ENCODE results near the gene PSME1. TPM values are rescaled to one million over a fixed set of nuclear protein-coding genes. Genes with fewer than 3 reads are reported as not detected.
A peak's percentile ranks its signal among the peaks of the same experiment; 100 is the strongest.
"Not testable (repeated sequence)": the region's sequence is repeated elsewhere in the genome, so short reads cannot be mapped to it uniquely, and the experiment has no call there.

PSME1 gene
- total RNA-seq, 2 donors from 2014 or later = 196 to 249 TPM

DNA sequence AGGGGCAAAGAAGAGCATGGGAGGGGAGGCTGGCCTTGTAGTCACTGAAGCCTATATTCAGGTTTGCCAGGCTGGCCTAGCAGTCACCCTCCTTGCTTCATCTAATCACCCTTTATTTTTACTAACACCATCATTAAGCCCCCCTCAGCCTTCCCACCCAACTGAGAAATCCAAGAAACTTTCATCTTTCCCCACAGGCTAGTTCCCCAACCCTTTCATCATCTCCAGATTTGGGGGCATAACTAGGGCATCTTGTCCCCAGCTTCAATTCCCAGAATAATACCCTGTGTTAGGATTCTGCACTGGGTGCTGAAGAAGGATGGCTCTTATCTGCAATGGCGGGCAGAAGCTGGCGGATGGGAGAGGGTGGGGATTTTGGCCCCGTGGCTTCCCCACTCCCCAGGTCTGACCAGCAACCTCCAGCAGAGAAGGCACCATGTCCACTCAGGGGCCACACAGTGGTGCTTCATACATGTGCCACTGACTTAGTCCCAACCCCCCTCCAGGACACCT is 35.0 kb upstream of the PSME1 start:
- intact Hi-C loops (cut with DNase I, micrococcal nuclease) = no loop called here
- ATAC-seq (no peak), DNase-seq (no peak)

DNA sequence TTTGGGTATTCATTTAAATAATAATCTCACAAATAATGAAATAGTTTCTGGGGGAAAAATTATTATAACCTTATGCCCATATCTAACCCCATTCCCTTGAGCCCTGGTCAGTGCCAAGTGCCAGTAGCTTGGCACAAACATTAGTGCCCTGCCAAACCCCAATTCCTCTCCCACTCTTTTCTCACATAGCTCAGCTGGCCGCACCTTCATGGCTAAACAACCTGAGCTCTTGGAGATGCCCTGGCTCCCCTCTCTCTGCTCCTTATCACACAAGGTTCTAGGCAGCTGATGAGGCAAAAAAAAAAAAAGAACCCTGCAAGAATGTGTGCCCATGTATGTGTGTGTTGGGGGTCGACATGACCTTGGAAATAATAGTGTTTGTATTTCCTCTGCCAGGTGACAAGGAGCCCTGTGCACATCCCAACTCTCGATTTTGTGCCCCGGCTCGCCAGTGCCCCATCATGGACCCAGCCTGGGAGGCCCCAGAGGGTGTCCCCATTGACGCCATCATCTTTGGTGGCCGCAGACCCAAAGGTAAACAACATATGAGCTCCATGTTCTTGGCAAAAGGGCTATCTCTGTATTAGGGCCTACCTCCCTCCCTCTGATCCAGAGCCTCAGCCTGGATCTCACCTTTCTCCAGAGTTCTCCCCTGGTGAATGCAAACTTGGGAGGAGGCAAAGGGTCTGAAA is 33.5 kb upstream of the PSME1 start:
- DNase-seq = no peak

DNA sequence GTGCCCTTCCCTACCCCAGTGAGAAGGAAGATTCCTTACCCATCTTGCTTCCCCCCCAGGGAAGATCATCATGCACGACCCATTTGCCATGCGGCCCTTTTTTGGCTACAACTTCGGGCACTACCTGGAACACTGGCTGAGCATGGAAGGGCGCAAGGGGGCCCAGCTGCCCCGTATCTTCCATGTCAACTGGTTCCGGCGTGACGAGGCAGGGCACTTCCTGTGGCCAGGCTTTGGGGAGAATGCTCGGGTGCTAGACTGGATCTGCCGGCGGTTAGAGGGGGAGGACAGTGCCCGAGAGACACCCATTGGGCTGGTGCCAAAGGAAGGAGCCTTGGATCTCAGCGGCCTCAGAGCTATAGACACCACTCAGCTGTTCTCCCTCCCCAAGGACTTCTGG is 32.5 kb upstream of the PSME1 start:
- intact Hi-C loops (cut with DNase I, micrococcal nuclease) = no loop called here
- no peak for DNase-seq
- no peak for ATAC-seq

More for the DNA sequence above, 33.5 kb upstream of the PSME1 start:
- intact Hi-C loops (cut with DNase I, micrococcal nuclease) = no loop called here
- no peak for ATAC-seq

DNA sequence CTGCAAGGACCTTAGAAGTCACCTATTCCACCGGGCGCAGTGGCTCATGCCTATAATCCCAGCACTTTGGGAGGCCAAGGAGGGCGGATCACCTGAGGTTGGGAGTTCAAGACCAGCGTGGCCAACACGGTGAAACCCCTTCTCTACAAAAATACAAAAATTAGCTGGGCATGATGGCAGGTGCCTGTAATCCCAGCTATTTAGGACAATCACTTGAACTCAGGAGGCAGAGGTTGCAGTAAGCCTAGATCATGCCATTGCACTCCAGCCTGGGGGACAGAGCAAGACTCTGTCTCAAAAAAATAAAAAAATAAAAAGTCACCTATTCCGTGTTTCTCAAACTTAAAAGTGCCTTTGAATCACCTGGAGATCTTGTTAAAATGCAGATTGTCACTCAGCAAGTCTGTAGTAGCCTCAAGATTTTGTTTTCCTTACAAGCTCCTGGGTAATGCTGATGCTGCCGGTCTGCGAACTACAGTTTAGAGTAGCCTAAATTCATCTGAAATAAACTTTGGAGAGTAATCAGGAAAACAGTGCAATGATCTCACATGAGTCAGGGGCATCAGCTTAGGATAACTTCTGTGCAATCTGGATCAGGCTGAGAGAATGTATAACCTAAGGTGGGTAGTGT is 30.3 kb upstream of the PSME1 start:
- ATAC-seq; intact Hi-C loops (cut with DNase I, micrococcal nuclease); DNase-seq: not testable (repeated sequence)

DNA sequence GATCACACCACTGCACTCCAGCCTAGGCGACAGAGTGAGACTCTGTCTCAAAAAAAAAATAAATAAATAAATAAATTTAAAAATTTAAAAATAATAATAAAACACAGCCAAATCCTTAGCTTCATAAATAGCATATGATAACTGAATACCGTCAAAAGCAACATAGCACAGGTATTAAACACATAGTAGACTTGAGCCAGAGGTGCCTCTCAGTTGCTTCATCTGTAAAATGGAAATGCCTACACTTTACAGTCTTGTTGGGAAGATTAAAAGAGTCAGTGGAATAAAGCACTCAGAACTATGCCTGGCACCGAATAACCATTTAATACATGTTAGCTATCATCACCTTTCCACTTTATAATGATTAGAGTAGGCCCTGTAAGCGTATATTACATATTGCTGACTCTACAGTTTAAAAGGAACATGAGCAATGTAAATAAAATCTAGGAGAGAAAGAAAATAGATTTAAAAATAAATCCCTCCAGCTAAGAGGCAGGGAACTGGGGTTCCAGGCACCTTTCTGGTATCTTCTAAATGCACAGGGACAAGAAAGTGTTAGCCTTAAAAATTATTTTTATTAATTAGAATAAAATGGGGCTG is 29.2 kb upstream of the PSME1 start:
- intact Hi-C loops (cut with DNase I, micrococcal nuclease) = no loop called here
- no peak for ATAC-seq
- no peak for DNase-seq

DNA sequence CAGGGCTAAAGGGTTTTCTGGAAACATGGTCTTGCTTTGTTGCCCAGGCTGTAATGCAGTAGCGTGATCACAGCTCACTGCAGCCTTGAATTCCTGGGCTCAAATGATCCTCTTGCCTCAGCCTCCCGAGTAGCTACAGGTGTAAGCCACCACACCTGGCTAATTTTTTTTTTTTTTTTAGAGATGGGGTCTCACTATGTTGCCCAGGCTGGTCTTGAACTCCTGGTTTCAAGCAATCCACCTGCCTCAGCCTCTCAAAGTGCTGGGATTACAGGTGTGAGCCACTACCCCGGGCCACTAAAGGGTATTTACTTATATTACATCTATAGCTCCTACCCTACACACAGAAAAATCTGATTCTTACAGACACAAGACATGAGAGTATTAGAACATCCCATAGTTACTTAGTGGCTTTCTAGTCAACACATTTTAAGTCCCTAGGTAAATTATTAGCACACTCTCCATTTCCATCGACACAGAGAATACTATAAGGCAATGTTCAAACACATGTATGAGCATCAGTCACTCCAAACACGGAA is 27.6 kb upstream of the PSME1 start:
- DNase-seq = no peak
- no peak for ATAC-seq
- intact Hi-C loops (cut with DNase I, micrococcal nuclease) = no loop called here

DNA sequence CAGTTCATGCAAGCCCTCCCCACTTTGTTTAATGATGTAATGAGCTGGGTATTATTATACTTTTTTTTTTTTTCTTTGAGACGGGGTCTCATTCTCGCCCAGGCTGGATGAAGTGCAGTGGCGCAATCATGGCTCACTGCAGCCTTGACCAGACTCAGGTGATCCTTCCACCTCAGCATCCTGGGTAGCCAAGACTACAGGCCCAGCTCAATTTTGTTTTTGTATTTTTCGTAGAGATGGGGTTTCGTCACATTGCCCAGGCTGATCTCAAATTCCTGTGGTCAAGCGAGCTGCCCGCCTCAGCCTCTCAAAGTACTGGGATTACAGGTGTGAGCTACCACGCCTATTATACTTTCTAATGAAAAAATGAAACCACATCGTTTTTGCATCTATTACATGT is 25.9 kb upstream of the PSME1 start:
- no peak for ATAC-seq

DNA sequence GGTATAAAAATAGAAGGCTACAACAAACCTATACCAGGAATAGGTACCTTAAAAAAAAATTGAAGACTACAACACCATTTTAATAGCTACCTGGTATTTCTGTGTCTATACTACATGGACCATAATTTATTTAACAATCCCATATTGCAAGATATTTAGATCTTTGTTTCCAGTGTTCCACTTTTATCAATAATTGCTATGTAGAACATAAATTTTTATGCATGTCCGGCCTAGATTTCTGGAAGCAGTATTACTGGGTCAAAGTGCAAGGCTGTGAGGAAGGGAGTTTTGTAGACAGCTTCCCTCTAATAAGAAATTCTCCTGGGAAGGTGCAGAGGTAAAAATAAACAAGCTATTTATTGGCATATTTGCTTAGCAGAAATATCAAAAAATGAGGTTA is 25.5 kb upstream of the PSME1 start:
- DNase-seq = no peak
- intact Hi-C loops (cut with DNase I, micrococcal nuclease) = no loop called here
- no peak for ATAC-seq

More for the DNA sequence above, 25.9 kb upstream of the PSME1 start:
- DNase-seq = no peak
- intact Hi-C loops (cut with DNase I, micrococcal nuclease) = no loop called here

DNA sequence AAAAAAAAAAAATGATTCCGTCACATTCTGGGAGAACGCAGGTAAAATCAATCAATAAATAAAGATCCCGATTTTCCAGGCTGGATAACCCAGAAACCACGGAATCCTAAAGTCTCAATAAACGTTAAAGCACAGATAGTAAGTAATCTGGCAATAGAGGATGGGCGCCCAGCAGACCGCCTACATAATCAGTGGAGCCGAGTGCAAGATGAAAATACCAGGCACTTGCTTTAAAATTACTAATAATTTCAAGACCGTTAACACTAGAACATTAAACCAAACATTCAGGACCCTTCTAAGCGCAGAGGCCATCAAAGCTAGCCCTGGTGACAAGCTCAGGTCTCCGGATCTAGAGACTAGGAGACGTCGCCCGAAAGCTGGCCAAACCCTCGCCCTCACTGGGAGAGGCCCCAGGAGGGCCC is 22.6 kb upstream of the PSME1 start:
- no peak for DNase-seq
- intact Hi-C loops (cut with DNase I, micrococcal nuclease) = no loop called here
- ATAC-seq = no peak

DNA sequence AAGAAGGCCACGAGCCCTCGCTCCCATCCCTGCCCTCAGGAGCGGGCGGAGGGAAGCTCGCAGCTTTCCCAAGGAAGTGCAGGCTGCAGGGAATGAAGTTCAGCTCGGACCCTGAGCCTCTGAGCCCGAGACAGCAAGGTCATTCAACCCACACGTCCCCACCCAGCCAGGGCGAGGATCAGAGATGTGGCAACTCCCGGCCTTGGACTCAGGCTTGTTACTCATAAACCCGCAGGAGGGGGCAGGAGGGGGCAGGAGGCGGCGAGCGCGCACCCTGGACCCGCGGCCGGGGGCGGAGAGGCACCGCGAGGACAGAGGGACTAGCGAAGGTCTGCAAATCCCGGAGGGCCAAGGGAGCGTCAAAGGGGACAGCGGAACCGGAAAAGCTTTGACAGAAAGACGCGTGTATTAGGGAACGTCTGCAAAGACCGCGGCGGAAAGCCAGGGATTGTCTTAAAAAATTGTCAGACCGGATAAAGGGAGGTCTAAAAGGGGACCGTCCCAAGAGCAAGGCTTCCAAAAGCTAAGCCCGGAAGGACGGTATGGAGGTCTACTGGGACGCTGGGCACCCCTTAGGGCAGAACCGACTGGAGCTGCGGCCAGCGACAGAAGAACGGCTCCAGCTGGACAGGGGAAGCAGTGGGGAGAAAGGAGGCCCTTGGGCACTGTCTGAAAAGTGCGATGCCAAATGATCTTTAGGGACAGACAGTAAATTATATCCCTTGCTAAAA is 22.0 kb upstream of the PSME1 start:
- intact Hi-C loops (cut with DNase I, micrococcal nuclease) = no loop called here
- ATAC-seq (peak; percentile 67), DNase-seq (peak; percentile 90 to 94)

DNA sequence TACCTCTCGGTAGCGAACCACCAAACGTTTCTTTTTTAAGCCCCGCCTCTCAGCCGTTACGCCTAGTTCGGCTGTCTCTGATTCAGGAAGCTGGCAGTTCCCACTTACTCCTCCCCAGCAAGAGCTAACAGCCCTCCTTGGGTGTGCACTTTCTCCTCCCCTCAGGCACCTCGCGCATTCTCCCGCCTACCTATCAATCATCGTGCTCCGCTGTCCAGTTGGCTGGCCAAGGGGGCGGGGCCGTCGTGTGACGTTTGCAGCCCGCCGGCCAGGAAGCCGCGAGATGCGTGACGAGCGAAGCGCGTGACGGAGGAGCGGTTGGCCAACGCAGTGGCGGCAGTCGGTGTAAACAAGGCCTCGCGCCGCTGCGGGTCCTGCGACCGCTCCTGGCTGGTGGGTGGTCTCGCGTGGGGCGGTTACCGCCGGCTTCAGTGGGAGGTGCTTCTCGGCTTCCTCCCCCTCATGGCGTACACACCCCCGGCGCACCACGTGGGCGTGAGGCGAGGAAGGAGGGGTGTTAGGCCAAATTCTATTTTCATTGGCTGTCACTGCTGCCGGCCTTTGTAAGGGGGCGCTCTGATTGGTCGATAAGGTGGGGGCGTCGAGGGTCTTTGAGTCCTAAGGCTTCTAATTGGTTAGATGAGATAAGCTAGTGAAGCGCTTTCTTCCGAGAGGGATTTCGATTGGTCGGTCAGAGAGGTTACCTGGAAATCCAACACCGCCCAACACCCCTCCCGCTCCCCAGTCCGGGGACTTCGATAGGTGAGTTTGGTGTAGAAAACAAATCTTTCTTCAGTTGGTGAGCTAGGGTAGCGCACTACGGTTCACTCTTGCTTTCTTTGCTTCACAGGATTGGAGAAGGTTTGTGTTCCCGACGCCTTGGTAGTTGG is 21.2 kb upstream of the PSME1 start, which contains the start of the genes DCAF11 and NRL:
DCAF11 (plus strand) TSS at position 246 of the 890 bp plus-strand sequence. CDS start 818 bp downstream, outside the sequence.
NRL (minus strand) TSS at position 418 of the 890 bp plus-strand sequence. CDS start 32,101 bp downstream, outside the sequence.
- intact Hi-C loops (cut with DNase I, micrococcal nuclease) = no loop called here
- ATAC-seq = peak; percentile 80
- peak; percentile 98 to 100 for DNase-seq

DNA sequence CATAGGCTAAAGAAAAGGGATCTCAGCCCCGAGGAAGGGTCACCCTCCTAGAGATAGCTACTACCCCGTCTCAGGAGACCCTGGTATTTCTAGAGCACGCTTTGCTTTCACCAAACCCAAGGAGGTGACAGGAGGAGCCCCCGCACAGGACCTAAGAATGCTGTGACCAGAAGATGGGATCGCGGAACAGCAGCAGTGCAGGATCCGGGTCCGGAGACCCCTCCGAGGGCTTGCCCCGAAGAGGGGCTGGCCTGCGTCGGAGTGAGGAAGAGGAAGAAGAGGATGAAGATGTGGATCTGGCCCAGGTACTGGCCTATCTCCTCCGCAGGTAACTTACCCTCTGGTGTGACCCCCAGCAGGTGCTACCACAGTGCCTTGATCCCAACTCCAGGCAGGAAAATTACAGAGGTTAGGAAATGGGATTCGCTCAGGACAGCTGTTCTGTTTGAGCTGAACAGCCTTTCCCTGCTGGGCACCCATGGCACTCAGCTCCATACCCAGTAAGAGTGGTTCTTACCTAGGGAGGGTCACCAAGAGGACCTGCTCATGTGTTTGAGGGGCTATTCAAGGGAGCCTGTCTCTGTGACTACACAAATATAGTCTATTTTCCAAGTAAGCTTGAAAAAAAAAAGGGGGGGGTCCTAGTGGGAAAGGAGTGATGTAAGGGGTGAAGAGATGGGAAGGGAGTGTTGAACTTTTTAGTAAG is 20.4 kb upstream of the PSME1 start:
- intact Hi-C loops (cut with DNase I, micrococcal nuclease) = no loop called here
- DNase-seq (peak in 1 of 2 donors; percentile 31), ATAC-seq (no peak)

DNA sequence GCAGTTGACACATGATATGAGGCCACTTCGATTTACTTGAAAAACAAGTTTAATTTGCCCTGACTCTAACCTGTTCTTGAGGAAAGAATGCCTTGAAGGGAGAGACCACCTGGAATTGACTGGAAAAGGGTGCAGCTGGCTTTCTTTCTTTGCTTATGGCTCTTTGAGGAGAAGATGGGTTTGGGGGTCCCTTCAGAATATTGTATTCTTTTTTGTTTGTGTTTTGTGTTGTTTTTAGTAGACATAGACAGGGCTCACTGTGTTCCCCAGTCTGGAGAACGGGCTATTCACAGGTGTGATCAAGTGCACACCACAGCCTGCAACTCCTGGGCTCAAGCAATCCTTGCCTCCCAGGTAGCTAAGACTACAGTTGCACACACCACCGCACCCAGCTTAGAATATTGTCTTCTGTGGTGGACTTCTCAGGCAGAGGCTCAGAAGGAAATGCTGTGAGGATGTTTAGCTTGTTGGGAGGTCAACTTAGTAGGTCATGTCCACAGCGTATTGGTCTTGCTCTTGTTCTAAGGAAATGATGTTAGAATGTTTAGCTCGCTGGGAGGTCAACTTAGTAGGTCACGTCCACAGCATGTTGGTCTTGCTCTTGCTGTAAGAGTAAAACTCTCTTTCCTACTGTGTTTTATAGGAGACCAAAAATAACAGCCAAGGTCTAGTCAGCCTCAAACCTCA is 19.7 kb upstream of the PSME1 start:
- DNase-seq (no peak), ATAC-seq (no peak)

DNA sequence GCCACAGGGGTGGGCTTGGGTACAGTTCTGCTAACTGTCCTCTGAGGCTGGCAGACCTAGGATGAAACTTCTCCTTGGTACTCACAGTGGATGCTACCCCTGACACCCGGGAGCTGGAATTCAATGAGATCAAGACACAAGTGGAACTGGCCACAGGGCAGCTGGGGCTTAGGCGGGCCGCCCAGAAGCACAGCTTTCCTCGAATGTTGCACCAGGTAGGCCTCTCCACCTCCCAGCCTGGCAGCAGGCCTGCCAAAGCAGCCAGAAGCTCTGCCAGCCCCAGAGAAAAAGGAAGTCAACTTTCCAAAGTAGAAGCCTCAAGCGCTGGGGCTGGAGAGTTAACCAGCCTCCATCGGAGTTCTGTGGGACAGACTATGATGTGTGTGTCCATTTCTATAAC is 18.8 kb upstream of the PSME1 start:
- no peak for ATAC-seq
- no peak for DNase-seq
- intact Hi-C loops (cut with DNase I, micrococcal nuclease) = no loop called here

More for the DNA sequence above, 19.7 kb upstream of the PSME1 start:
- intact Hi-C loops (cut with DNase I, micrococcal nuclease) = no loop called here

DNA sequence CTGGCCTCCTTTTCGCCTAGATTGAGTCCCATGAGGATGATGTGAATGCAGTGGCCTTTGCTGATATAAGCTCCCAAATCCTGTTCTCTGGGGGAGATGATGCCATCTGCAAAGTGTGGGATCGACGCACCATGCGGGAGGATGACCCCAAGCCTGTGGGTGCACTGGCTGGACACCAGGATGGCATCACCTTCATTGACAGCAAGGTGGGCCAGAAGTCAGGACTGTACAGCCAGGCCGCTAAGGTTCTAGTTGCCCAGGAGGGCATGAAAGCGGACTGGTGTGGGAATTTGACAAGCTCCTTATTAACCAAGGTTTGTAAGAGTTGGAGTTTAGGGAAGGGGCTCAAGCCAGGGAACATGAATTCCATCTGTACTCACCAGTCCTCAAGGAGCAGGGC is 16.3 kb upstream of the PSME1 start:
- intact Hi-C loops (cut with DNase I, micrococcal nuclease) = no loop called here
- DNase-seq (no peak), ATAC-seq (no peak)

DNA sequence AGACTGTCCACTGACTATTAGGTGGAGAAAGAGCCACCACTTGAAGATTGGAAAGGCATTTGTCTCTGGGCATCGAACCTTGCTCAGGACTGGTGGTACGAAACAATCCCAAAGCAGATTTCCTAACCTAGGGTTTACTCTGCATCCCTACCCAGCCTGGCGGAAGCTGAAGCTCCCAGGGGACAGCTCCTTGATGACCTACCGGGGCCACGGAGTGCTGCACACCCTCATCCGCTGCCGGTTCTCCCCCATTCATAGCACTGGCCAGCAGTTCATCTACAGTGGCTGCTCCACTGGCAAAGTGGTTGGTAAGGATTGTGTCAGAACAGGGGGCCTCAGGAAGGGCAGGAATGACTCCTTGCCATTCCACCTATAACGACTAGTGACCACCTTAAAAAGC is 14.8 kb upstream of the PSME1 start:
- DNase-seq = no peak
- intact Hi-C loops (cut with DNase I, micrococcal nuclease) = no loop called here
- no peak for ATAC-seq

DNA sequence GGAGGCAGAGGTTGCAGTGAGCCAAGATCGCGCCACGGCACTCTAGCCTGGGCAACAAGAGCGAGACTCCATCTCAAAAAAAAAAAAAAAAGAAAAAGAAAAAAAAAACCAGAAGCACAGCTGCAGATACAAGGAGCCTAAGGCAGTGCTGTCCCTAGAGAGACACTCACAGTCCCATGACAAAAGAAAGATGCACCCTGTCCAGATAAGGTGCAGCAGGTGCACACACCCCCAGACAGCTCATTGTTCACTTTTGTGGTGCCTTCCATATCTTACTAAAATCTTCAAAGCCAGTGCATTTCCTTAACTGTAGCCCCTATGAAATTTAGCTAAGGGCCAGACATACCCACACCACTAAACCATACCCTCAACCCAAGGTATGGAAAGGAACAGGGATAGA is 13.6 kb upstream of the PSME1 start:
- DNase-seq (no peak), ATAC-seq (no peak)
- intact Hi-C loops (cut with DNase I, micrococcal nuclease) = no loop called here

All from left colon (tissue), 2 donors.